Loucy (cell line): ENCODE measurements around the gene FAXDC2.

Experiments
- CTCF ChIP-seq: fragments of 200-600 bp; sonication (generic); conservative IDR thresholded peaks from 2 replicates; pipeline ENCODE4 v1.5.1; 2014; ENCODE audit warnings: mild to moderate bottlenecking, antibody characterized with exemption, low read length
- EZH2phosphoT487 ChIP-seq: fragments of 200-600 bp; IDR thresholded peaks from 2 replicates; pipeline ENCODE4 v1.6.1; 2018; ENCODE audit warnings: antibody characterized with exemption, mild to moderate bottlenecking, moderate library complexity, borderline replicate concordance

- TF ChIP-seq CTCF (no peak), EZH2phosphoT487 (no peak)
These were observed 55.2 kb downstream of the FAXDC2 start for GRCh38 chr5:154795235-154795596.
